ENCODE data around the gene PHACTR3. TPM values are rescaled to one million over a fixed set of nuclear protein-coding genes. Genes with fewer than 3 reads are reported as not detected.

The PHACTR3 gene
- total RNA-seq, 1 experiment from 2014 or later, result 10.0 TPM

DNA sequence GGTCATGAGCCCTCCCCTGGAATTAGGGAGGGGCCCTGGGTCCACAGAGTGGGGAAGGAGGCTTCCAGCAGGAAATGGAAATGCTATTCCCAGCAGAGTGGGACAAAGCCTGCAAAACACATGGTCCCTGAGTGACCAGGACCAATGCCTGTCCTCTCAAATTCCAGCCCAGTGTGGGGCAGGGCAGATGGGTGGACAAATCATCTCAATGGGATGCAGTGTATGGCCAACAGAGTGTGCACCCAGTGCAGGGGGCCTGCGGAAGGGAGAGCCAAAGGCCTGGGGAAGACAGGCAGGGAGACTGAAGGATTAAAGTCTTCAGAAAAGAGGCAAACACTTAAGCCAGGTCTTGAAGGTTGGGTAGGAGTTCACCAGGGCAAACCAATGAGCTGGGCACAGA is 28.7 kb upstream of the PHACTR3 start:
- Mint-ChIP-seq H3K27me3 (ENCODE audit: unreplicated experiment) (peaks cover 47% of the 10 kb centered on the region), H3K27ac (ENCODE audit: unreplicated experiment) (no peak overlapping the region), H3K9me3 (ENCODE audit: low read depth, unreplicated experiment) (no peaks in the 10 kb centered on the region), H3K4me1 (ENCODE audit: low read depth, unreplicated experiment) (no peaks in the 10 kb centered on the region), H3K36me3 (ENCODE audit: insufficient read depth, unreplicated experiment) (no peaks in the 10 kb centered on the region), H3K4me3 (ENCODE audit: low read depth, unreplicated experiment) (no peak overlapping the region)
- intact Hi-C loops (cut with micrococcal nuclease; ENCODE audit: unreplicated experiment), result no loop called here
- no peak for DNase-seq
- CTCF ChIA-PET, result no interaction called here
- TF ChIP-seq CTCF (IDR thresholded peaks at IDR 0.05; ENCODE audit: unreplicated experiment), result no peak
- BruUV-seq (replicated peaks), result no TSS peak

DNA sequence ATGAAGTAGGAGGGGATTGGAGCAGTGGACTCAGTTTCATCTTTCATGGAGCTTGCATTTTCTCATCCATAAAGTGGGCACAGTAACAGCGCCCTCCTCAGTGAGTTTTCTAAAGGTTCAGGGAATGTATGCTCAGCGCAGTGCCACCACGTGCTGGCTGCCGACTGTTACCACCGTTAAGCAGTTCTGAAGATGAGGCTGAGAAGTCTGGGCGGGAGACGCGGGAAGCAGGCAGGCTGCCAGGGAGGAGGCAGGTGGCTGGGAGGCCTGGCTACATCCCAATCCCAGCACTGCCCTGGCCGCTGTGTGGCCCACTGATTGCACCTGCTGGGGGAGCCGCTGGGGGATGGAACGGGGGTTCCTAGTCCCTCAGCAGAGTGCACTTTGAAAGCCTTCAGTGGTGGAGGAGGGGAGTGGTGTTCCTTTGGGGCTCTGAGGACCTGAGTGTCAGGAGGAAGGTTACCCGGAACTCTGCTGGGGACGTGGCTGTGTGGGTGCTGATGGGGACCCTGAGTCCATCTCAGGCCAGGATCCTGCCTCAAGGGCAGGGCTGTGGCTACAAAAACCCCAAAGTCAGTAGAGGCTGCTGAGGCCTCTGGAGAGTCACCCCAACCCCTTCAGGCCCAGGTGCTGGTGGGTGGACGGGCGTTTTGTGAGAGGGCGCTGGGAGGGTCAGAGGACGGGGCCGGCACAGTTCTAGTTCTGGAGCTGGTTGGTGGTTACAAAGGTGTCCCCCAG is 28.0 kb upstream of the PHACTR3 start:
- H3K27me3 Mint-ChIP-seq (ENCODE audit: unreplicated experiment), result peaks cover 46% of the 10 kb centered on the region
- intact Hi-C loops (cut with micrococcal nuclease; ENCODE audit: unreplicated experiment), result no loop called here
- H3K27ac Mint-ChIP-seq (ENCODE audit: unreplicated experiment), result no peak overlapping the region
- no peak overlapping the region for H3K4me3 Mint-ChIP-seq (ENCODE audit: low read depth, unreplicated experiment)
- H3K36me3 Mint-ChIP-seq (ENCODE audit: insufficient read depth, unreplicated experiment), result no peaks in the 10 kb centered on the region
- BruUV-seq (replicated peaks), result no TSS peak
- H3K4me1 Mint-ChIP-seq (ENCODE audit: low read depth, unreplicated experiment), result no peaks in the 10 kb centered on the region
- no peak for DNase-seq
- no peak for TF ChIP-seq CTCF (IDR thresholded peaks at IDR 0.05; ENCODE audit: unreplicated experiment)
- CTCF ChIA-PET, result no interaction called here
- no peaks in the 10 kb centered on the region for H3K9me3 Mint-ChIP-seq (ENCODE audit: low read depth, unreplicated experiment)

DNA sequence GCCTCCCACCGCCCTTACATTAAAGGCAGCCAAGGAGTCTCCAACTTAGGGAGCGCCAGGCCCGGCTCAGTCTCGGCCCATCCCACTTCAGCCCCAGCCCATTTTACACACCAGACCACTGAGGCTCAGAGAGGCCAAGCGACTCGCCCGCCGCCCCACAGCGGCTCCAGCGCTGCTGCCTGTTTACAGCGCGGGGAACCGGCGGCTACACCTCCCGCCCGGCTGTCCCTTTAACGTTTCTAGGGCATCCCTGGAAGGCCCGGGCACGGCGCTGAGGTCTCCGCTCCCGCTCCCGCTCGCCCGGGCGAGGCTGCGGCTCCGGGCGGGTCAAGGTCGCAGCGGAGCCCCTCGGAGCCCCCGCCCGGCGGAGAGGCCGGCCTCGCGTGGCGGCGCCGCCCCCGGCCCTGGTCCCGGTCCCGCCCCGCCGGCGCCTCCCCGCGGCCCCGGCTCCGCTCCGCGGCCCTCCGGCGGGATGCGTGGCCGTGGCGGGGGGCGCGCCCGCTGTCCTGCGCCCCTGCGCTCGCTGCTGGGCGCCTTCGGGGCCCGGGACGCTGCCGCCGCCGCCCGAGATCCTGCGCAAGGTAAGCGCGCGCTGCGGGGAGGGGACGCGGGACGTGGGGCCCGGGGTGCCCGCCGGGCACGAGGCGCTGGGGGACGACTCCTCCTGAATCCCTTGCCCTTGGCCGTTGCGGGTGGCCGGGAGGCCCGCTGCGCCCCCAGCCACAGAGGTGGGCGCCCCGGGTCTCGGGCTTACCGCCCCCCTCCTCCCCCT is 27.1 kb upstream of the PHACTR3 start:
- CTCF ChIA-PET, result no interaction called here
- H3K4me1 Mint-ChIP-seq (ENCODE audit: low read depth, unreplicated experiment), result no peaks in the 10 kb centered on the region
- no peak for TF ChIP-seq CTCF (IDR thresholded peaks at IDR 0.05; ENCODE audit: unreplicated experiment)
- BruUV-seq (replicated peaks), result no TSS peak
- no peaks in the 10 kb centered on the region for H3K9me3 Mint-ChIP-seq (ENCODE audit: low read depth, unreplicated experiment)
- H3K36me3 Mint-ChIP-seq (ENCODE audit: insufficient read depth, unreplicated experiment), result no peaks in the 10 kb centered on the region
- no peak overlapping the region for H3K27ac Mint-ChIP-seq (ENCODE audit: unreplicated experiment)
- no peak for DNase-seq
- intact Hi-C loops (cut with micrococcal nuclease; ENCODE audit: unreplicated experiment), result no loop called here
- no peak overlapping the region for H3K4me3 Mint-ChIP-seq (ENCODE audit: low read depth, unreplicated experiment)
- H3K27me3 Mint-ChIP-seq (ENCODE audit: unreplicated experiment), result peaks cover 38% of the 10 kb centered on the region

GRCh38 chr20:59577809-59578435 is 26.4 kb upstream of the PHACTR3 start:
- no peak overlapping the region for H3K27ac Mint-ChIP-seq (ENCODE audit: unreplicated experiment)
- CTCF ChIA-PET, result no interaction called here
- no TSS peak for BruUV-seq (replicated peaks)
- no peaks in the 10 kb centered on the region for H3K36me3 Mint-ChIP-seq (ENCODE audit: insufficient read depth, unreplicated experiment)
- DNase-seq, result no peak
- H3K9me3 Mint-ChIP-seq (ENCODE audit: low read depth, unreplicated experiment), result no peaks in the 10 kb centered on the region
- H3K4me3 Mint-ChIP-seq (ENCODE audit: low read depth, unreplicated experiment), result no peak overlapping the region
- no peak for TF ChIP-seq CTCF (IDR thresholded peaks at IDR 0.05; ENCODE audit: unreplicated experiment)
- peaks cover 32% of the 10 kb centered on the region for H3K27me3 Mint-ChIP-seq (ENCODE audit: unreplicated experiment)
- no peaks in the 10 kb centered on the region for H3K4me1 Mint-ChIP-seq (ENCODE audit: low read depth, unreplicated experiment)
- intact Hi-C loops (cut with micrococcal nuclease; ENCODE audit: unreplicated experiment), result no loop called here
